ENCODE measurements around the gene FUT3. TPM values are rescaled to one million over a fixed set of nuclear protein-coding genes. Genes with fewer than 3 reads are reported as not detected.
A peak's percentile ranks its signal among the peaks of the same experiment; 100 is the strongest.

FUT3 gene
- total and polyA plus RNA-seq, 2 of the 8 experiments (the other 6 are each of a cell fraction or from before 2014, with no cell fraction given), result 0.15 to 0.63 TPM

- no peak for DNase-seq (ENCODE audit: low read depth in 1 of 2, low spot score in 2 of 2)
- CTCF ChIA-PET (ENCODE audit: partially characterized antibody), result interaction anchor here (0.6 to 2.8 kb wide), 4 partner anchors 11 to 328 kb away, joined by 4 to 6 read pairs (median 4); no protein-coding TSS in a partner anchor
- no peak for TF ChIP-seq CHD1 (IDR thresholded peaks at IDR 0.05; ENCODE audit: low read depth, low read length)
- no peak for TF ChIP-seq USF2 (IDR thresholded peaks at IDR 0.05; ENCODE audit: low read length)
- no peak for TF ChIP-seq TCF12 (IDR thresholded peaks at IDR 0.05; ENCODE audit: low read depth, low read length)
- TF ChIP-seq ZNF274 (IDR thresholded peaks at IDR 0.05; ENCODE audit: borderline replicate concordance, extremely low read depth, low read length), result no peak
- no peak for TF ChIP-seq RXRA (IDR thresholded peaks at IDR 0.05; ENCODE audit: insufficient read depth, low read depth, low read length)
- TF ChIP-seq ATF3 (IDR thresholded peaks at IDR 0.05; ENCODE audit: insufficient read depth, low read depth, low read length), result no peak
- no peak for TF ChIP-seq TEAD4 (IDR thresholded peaks at IDR 0.05; ENCODE audit: low read depth, low read length)
- TF ChIP-seq CBX8 (IDR thresholded peaks at IDR 0.05; ENCODE audit: borderline replicate concordance, low read depth, low read length), result no peak
- TF ChIP-seq CREB1 (IDR thresholded peaks at IDR 0.05), result no peak
- TF ChIP-seq SAP30 (IDR thresholded peaks at IDR 0.05; ENCODE audit: insufficient read depth, insufficient replicate concordance, low read length), result no peak
Measured at GRCh38 chr19:5839065-5840017, 11.9 kb downstream of the FUT3 start, which contains the start of gene FUT6. Gene FUT6, minus strand, starts transcription at chr19:5839702. Its CDS starts 7,135 bp downstream, at chr19:5832567.

More at GRCh38 chr19:5839065-5840017, 11.9 kb downstream of the FUT3 start, which contains the start of gene FUT6:
- 86% methylated on average over 9 of the region's 9 CpGs; no CpG with 5 or more reads in 1 of the 2 experiments for WGBS, 2 experiments (ENCODE audit: extremely low coverage in 1 of 2, insufficient coverage in 1 of 2, insufficient read length in 1 of 2, insufficient replicate concordance in 2 of 2, low coverage in 1 of 2, low lambda C conversion rate in 2 of 2, missing lambda C conversion rate in 1 of 2)
- Histone ChIP-seq H3K9ac (replicated peaks in 1 of 4; ENCODE audit: extremely low read depth in 1 of 4, low read depth in 3 of 4, low read length in 3 of 4) (no peak within 1 kb of the TSS), H3K27ac (ENCODE audit: low read depth, low read length) (no peak within 1 kb of the TSS), H3K23ac (ENCODE audit: insufficient read length) (no peak within 1 kb of the TSS), H3K14ac (ENCODE audit: insufficient read length) (no peak within 1 kb of the TSS), H2BK5ac (ENCODE audit: low read depth, low read length) (no peak within 1 kb of the TSS), H2BK12ac (ENCODE audit: low read depth, low read length) (no peak within 1 kb of the TSS), H3K4me1 (replicated peaks in 1 of 4; ENCODE audit: control insufficient read depth in 3 of 4, insufficient read depth in 4 of 4, low read length in 3 of 4) (no peaks in the 10 kb centered on the region; a peak in 1 of 7 replicates), H3K36me3 (ENCODE audit: control insufficient read depth in 2 of 4, insufficient read depth in 4 of 4, low read length in 3 of 4) (no peaks in the 10 kb centered on the region), H3K9me3 (ENCODE audit: insufficient read depth in 2 of 2, low read depth in 1 of 2, low read length in 1 of 2) (no peaks in the 10 kb centered on the region), H2AK5ac (ENCODE audit: low read depth, low read length) (no peak within 1 kb of the TSS), H4K8ac (ENCODE audit: extremely low read depth, insufficient read depth, low read length) (0 out of 2 replicates have a peak within 1 kb of the TSS, but pooled peaks have one; percentile 38), H3K4ac (replicated peaks; ENCODE audit: insufficient read length, low read depth, low read length) (no peak within 1 kb of the TSS), H3K23me2 (ENCODE audit: low read depth, low read length) (no peaks in the 10 kb centered on the region), H4K91ac (replicated peaks; ENCODE audit: insufficient read length, low read length) (no peak within 1 kb of the TSS), H3K79me2 (ENCODE audit: control insufficient read depth in 1 of 2, insufficient read depth in 2 of 2, low read length in 2 of 2) (no peaks in the 10 kb centered on the region), H2BK15ac (ENCODE audit: low read length) (no peak within 1 kb of the TSS), H3K18ac (ENCODE audit: extremely low read depth, low read length) (no peak within 1 kb of the TSS), H3K79me1 (ENCODE audit: low read depth, low read length) (no peaks in the 10 kb centered on the region), H4K20me1 (replicated peaks in 1 of 2; ENCODE audit: control insufficient read depth in 1 of 2, insufficient read depth in 2 of 2, low read length in 2 of 2) (no peaks in the 10 kb centered on the region), H4K5ac (ENCODE audit: insufficient read length, low read depth, low read length) (no peak within 1 kb of the TSS), H3K4me3 (ENCODE audit: extremely low read depth in 1 of 4, insufficient read depth in 2 of 4, low read depth in 3 of 4, low read length in 4 of 4) (no peak within 1 kb of the TSS), H2BK120ac (replicated peaks; ENCODE audit: low read depth, low read length) (no peak within 1 kb of the TSS), H2BK20ac (ENCODE audit: low read length) (no peak within 1 kb of the TSS), H2AFZ (ENCODE audit: low read length) (no peak within 1 kb of the TSS), H3K4me2 (ENCODE audit: insufficient read depth in 1 of 2, low read depth in 2 of 2, low read length in 2 of 2) (no peak within 1 kb of the TSS), H3K56ac (replicated peaks; ENCODE audit: insufficient read length, low read depth, low read length) (no peak within 1 kb of the TSS), H3K27me3 (replicated peaks in 1 of 4; ENCODE audit: control insufficient read depth in 3 of 4, extremely low read depth in 1 of 4, insufficient read depth in 3 of 4, low read length in 3 of 4) (peaks cover 0 to 3% (median 0%) of the 10 kb centered on the region in 4 experiments; a peak in 3 of 7 replicates)
- POLR2A ChIA-PET (ENCODE audit: partially characterized antibody), result interaction anchor here (0.6 to 3.0 kb wide), 2 partner anchors 11 to 73 kb away, joined by 3 to 16 read pairs; no protein-coding TSS in a partner anchor
- no peak for FAIRE-seq

All from H1 (cell line).